DND-41 (cell line): ENCODE results near the gene MT1E.
"Not testable (repeated sequence)": the region's sequence is repeated elsewhere in the genome, so short reads cannot be mapped to it uniquely, and the experiment has no call there.

Experiments used
- ATAC-seq: fragments of 200-7000 bp; cut with Tn5 transposase; 3 replicates; pipeline ENCODE4 v1.9.1; 2021; ENCODE audit warnings: low read depth; ENCODE audit not compliant: insufficient read depth
- DNase-seq: peaks from one replicate; pipeline ENCODE4 v3.0.0-alpha.2; 2020
- H2AFZ ChIP-seq: 2 replicates; pipeline ENCODE4 v1.6.0; 2012; ENCODE audit warnings: low read depth, low read length
- H3K27ac ChIP-seq: 2 replicates; pipeline ENCODE4 v1.5.1; 2012; ENCODE audit warnings: low read length, inconsistent platforms
- H3K27me3 ChIP-seq: fragments of 200-600 bp; sonication (generic); 2 replicates; pipeline ENCODE4 v1.6.0; 2012; ENCODE audit warnings: low read length, mild to moderate bottlenecking, inconsistent platforms; ENCODE audit not compliant: insufficient read depth, poor library complexity
- H3K36me3 ChIP-seq: 2 replicates; pipeline ENCODE4 v1.5.1; 2012; ENCODE audit warnings: low read length, inconsistent platforms; ENCODE audit not compliant: insufficient read depth
- H3K4me1 ChIP-seq: 2 replicates; pipeline ENCODE4 v1.5.1; 2012; ENCODE audit warnings: mild to moderate bottlenecking, low read length; ENCODE audit not compliant: insufficient read depth
- H3K4me2 ChIP-seq: 2 replicates; pipeline ENCODE4 v1.6.0; 2012; ENCODE audit warnings: mild to moderate bottlenecking, moderate library complexity, low read length, inconsistent platforms; ENCODE audit not compliant: insufficient read depth
- H3K4me3 ChIP-seq, 2 experiments: fragments of 200-600 bp in 1 of 2; shearing (Covaris generic) in 1 of 2; 2 replicates each; pipeline ENCODE4 v1.5.1; 2012 to 2016; ENCODE audit warnings: inconsistent platforms in 2 of 2, low read length in 2 of 2, mild to moderate bottlenecking in 2 of 2, low read depth in 1 of 2, moderate library complexity in 1 of 2
- H3K79me2 ChIP-seq: 2 replicates; pipeline ENCODE4 v1.6.0; 2012; ENCODE audit warnings: low read length, inconsistent platforms; ENCODE audit not compliant: insufficient read depth
- H3K9ac ChIP-seq: 2 replicates; pipeline ENCODE4 v1.6.0; 2012; ENCODE audit warnings: low read depth, mild to moderate bottlenecking, inconsistent platforms, low read length, moderate library complexity
- H3K9me3 ChIP-seq: 2 replicates; pipeline ENCODE4 v1.5.1; 2012; ENCODE audit warnings: low read length, moderate library complexity, mild to moderate bottlenecking, inconsistent platforms; ENCODE audit not compliant: insufficient read depth, severe bottlenecking
- H4K20me1 ChIP-seq: 2 replicates; pipeline ENCODE4 v1.6.0; 2012; ENCODE audit warnings: low read length; ENCODE audit not compliant: insufficient read depth
- CTCF ChIP-seq: IDR thresholded peaks from 2 replicates; pipeline ENCODE4 v1.5.1; 2012; ENCODE audit warnings: borderline replicate concordance, low read length, moderate library complexity, mild to moderate bottlenecking; ENCODE audit not compliant: poor library complexity, severe bottlenecking; ENCODE audit errors: extremely low read depth
- EZH2 ChIP-seq: IDR thresholded peaks from 3 replicates; pipeline ENCODE4 v1.6.1; 2012; ENCODE audit warnings: borderline replicate concordance, low read depth, mild to moderate bottlenecking, moderate library complexity, low read length, inconsistent platforms; ENCODE audit not compliant: severe bottlenecking

MT1E gene

GRCh38 chr16:56673921-56674320 is 48.3 kb downstream of the MT1E start:
- Histone ChIP-seq H3K4me3 (no peak overlapping the region), H3K4me2 (no peak overlapping the region), H2AFZ (no peak overlapping the region), H3K4me1 (peaks cover 2% of the 10 kb centered on the region; the same call in 1 of the 2 replicates), H3K36me3 (no peaks in the 10 kb centered on the region), H4K20me1 (no peaks in the 10 kb centered on the region), H3K27ac (no peak overlapping the region), H3K9me3 (no peaks in the 10 kb centered on the region), H3K79me2 (no peaks in the 10 kb centered on the region), H3K27me3 (peaks cover 31% of the 10 kb centered on the region), H3K9ac (no peak overlapping the region)
- DNase-seq, result no peak
- TF ChIP-seq EZH2 (no peak), CTCF (peak; percentile 36)
- ATAC-seq, result no peak

- not testable (repeated sequence) for H2AFZ ChIP-seq, H4K20me1 ChIP-seq, ATAC-seq, H3K4me3 ChIP-seq, H3K4me1 ChIP-seq, H3K9me3 ChIP-seq, H3K79me2 ChIP-seq, H3K36me3 ChIP-seq, H3K9ac ChIP-seq, DNase-seq, H3K4me2 ChIP-seq, H3K27ac ChIP-seq
- peaks cover 27% of the 10 kb centered on the region for H3K27me3 ChIP-seq
Observed at GRCh38 chr16:56674570-56674969, 49.0 kb downstream of the MT1E start.

- no peak overlapping the region for H3K4me3 ChIP-seq
- H3K79me2 ChIP-seq, result no peaks in the 10 kb centered on the region
- H3K9me3 ChIP-seq, result no peaks in the 10 kb centered on the region
- no peak overlapping the region for H3K9ac ChIP-seq
- no peak overlapping the region for H3K27ac ChIP-seq
- no peak overlapping the region for H2AFZ ChIP-seq
- DNase-seq (peak; percentile 62), ATAC-seq (peak; percentile 88)
- peaks cover 17% of the 10 kb centered on the region for H3K27me3 ChIP-seq
- TF ChIP-seq CTCF (no peak), EZH2 (no peak)
- no peaks in the 10 kb centered on the region for H4K20me1 ChIP-seq
- peak overlapping the region; percentile 41; the same call in 1 of the 2 replicates for H3K4me2 ChIP-seq
- peaks cover 2% of the 10 kb centered on the region; the same call in 1 of the 2 replicates for H3K4me1 ChIP-seq
- H3K36me3 ChIP-seq, result no peaks in the 10 kb centered on the region
Observed at GRCh38 chr16:56675685-56676210, 50.2 kb downstream of the MT1E start.
